ENCODE data around the gene SPNS2.

Gene SPNS2

GRCh38 chr17:4531988-4532736 is 33.5 kb downstream of the SPNS2 start (continued):
- TF ChIP-seq, protein P1, sequence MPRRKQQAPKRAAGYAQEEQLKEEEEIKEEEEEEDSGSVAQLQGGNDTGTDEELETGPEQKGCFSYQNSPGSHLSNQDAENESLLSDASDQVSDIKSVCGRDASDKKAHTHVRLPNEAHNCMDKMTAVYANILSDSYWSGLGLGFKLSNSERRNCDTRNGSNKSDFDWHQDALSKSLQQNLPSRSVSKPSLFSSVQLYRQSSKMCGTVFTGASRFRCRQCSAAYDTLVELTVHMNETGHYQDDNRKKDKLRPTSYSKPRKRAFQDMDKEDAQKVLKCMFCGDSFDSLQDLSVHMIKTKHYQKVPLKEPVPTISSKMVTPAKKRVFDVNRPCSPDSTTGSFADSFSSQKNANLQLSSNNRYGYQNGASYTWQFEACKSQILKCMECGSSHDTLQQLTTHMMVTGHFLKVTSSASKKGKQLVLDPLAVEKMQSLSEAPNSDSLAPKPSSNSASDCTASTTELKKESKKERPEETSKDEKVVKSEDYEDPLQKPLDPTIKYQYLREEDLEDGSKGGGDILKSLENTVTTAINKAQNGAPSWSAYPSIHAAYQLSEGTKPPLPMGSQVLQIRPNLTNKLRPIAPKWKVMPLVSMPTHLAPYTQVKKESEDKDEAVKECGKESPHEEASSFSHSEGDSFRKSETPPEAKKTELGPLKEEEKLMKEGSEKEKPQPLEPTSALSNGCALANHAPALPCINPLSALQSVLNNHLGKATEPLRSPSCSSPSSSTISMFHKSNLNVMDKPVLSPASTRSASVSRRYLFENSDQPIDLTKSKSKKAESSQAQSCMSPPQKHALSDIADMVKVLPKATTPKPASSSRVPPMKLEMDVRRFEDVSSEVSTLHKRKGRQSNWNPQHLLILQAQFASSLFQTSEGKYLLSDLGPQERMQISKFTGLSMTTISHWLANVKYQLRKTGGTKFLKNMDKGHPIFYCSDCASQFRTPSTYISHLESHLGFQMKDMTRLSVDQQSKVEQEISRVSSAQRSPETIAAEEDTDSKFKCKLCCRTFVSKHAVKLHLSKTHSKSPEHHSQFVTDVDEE (CRISPR knock-in tag; IDR thresholded peaks at IDR 0.05): no peak
- TF ChIP-seq ZNF8 (CRISPR knock-in tag; IDR thresholded peaks at IDR 0.05): no peak

DNA sequence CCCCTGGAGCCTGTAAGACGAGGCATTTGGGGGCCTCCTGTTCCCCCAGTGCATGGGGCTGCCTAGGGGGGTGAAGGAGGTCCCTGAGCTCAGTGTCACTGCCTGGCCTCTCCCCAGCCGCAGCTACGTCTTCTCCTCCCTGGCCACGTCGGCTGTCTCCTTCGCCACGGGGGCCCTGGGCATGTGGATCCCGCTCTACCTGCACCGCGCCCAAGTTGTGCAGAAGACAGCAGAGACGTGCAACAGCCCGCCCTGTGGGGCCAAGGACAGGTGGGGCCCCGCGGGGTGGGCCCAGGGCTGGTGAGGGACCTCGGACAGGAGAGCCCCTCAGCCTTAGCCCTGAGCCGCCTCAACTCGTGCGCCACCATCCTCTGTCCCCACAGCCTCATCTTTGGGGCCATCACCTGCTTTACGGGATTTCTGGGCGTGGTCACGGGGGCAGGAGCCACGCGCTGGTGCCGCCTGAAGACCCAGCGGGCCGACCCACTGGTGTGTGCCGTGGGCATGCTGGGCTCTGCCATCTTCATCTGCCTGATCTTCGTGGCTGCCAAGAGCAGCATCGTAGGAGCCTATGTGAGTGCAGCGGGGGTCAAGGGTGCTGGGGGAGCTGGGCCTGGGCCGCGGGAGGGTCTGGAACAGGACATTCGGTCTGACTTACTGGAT is 34.3 kb downstream of the SPNS2 start:
- ATAC-seq: no peak
- no peak for TF ChIP-seq GLIS3 (CRISPR knock-in tag; IDR thresholded peaks at IDR 0.05)
- TF ChIP-seq PPARA (CRISPR knock-in tag; IDR thresholded peaks at IDR 0.05; ENCODE audit: borderline replicate concordance): no peak
- no peak for TF ChIP-seq ARNTL (CRISPR knock-in tag; IDR thresholded peaks at IDR 0.05; ENCODE audit: borderline replicate concordance, low read depth)
- TF ChIP-seq, protein P1 (CRISPR knock-in tag; IDR thresholded peaks at IDR 0.05): no peak
- TF ChIP-seq ZNF565 (CRISPR knock-in tag; conservative IDR thresholded peaks at IDR 0.05; ENCODE audit: low read depth): no peak
- TF ChIP-seq ZNF8 (CRISPR knock-in tag; IDR thresholded peaks at IDR 0.05): no peak
- TF ChIP-seq TOX (CRISPR knock-in tag; IDR thresholded peaks at IDR 0.05; ENCODE audit: borderline replicate concordance): no peak
- TF ChIP-seq PATZ1 (CRISPR knock-in tag; IDR thresholded peaks at IDR 0.05; ENCODE audit: borderline replicate concordance): no peak
- no peak for TF ChIP-seq RARB (CRISPR knock-in tag; IDR thresholded peaks at IDR 0.05)
- TF ChIP-seq ZC3H10 (CRISPR knock-in tag; IDR thresholded peaks at IDR 0.05): no peak
- no peak for TF ChIP-seq BACH2 (CRISPR knock-in tag; IDR thresholded peaks at IDR 0.05; ENCODE audit: borderline replicate concordance)

GRCh38 chr17:4533523-4534504 is 35.1 kb downstream of the SPNS2 start:
- peak; percentile 56 for ATAC-seq

More at GRCh38 chr17:4533523-4534504, 35.1 kb downstream of the SPNS2 start:
- TF ChIP-seq PPARA (CRISPR knock-in tag; IDR thresholded peaks at IDR 0.05; ENCODE audit: borderline replicate concordance) (no peak), TCF4 (CRISPR knock-in tag; IDR thresholded peaks at IDR 0.05; ENCODE audit: borderline replicate concordance) (no peak), BACH2 (CRISPR knock-in tag; IDR thresholded peaks at IDR 0.05; ENCODE audit: borderline replicate concordance) (no peak), ZNF8 (CRISPR knock-in tag; IDR thresholded peaks at IDR 0.05) (no peak), ZFP3 (CRISPR knock-in tag; IDR thresholded peaks at IDR 0.05) (0 out of 2 replicates have a peak, but pooled peaks have one; percentile 27), ZNF565 (CRISPR knock-in tag; conservative IDR thresholded peaks at IDR 0.05; ENCODE audit: low read depth) (0 out of 2 replicates have a peak, but pooled peaks have one; percentile 65), ZFP30 (CRISPR knock-in tag; IDR thresholded peaks at IDR 0.05) (no peak)
- TF ChIP-seq, protein P1 (CRISPR knock-in tag; IDR thresholded peaks at IDR 0.05): no peak; the same call in 1 of the 2 replicates
